GM18498 (cell line): ENCODE results near the gene TMEM59L.
"Not testable (repeated sequence)": the region's sequence is repeated elsewhere in the genome, so short reads cannot be mapped to it uniquely, and the experiment has no call there.

Source experiments
- ATAC-seq: cut with Tn5 transposase; IDR thresholded peaks from one replicate; pipeline ENCODE4 v1.9.1; 2021; ENCODE audit warnings: mild to moderate bottlenecking, moderate library complexity; ENCODE audit not compliant: unreplicated experiment

Gene TMEM59L

DNA sequence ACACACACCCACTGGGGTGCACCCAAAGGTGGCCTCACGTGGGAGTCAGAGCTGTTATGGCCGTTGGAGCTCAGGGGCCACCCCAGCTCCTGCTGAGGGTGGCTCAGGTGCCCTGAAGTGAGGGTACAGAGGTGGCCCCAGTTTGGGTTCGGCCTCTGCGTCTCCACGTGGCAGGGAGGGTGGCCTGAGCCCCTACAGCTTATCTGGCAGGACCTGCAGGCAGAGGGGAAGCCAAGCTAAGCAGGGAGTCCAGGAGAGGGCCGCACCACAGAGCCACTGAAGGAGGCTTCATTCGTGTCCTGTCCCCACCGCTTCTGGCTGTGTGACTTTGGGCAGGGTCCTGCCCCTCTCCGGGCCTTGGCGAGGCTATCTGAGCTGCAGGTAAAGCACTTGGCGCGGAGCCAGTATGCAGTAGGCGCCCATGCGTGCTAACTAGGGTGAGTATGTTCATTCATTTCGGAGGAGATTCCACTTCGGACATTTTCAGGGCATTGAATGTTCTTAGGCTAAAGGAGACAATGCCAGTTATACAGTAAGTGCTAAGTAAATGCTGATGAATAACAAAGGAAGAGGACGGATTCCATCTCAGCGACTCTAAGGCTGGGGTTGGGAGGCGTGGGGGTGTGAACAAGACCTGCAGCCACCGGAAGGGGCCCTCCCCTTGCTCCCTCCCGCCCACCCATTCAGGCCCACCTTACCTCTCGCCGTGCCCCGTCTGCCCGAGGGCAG, 19.1 kb upstream of the TMEM59L start:
- no peak for ATAC-seq

DNA sequence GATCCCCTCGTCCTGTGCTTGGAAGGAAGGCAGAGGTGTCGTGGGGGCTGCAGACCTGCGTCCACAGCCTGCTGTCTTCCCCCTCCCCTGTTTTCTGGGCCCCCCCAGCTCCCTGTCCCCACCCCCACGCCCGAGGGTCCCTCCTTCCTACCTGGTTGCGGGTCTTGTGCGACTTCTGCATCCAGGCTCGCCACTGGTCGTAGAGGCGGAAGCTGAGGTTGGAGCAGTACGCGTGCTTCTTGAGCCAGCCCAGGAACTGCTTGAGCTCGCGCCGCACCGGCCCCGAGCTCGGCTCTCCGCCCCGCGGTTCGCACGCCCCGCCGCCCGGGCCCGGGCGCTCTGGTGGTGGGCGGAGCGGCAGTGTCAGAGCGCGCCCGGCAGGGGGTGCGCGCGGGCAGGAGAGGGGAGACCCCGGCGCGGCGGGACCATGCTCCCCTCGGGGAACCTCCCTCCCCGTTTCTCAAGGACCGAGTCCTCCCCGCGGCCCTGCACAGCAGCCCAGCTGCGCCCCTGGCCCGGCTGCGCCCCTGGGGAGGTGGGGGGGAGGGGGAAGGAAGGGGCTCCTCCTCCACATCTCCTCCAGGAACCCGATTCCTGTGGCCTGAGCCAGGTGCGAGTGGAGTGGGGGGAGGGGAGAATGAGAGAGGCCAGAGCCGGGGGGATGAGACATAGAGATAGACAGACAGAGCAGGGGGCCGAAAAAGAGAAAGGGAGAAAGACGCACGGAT, 18.4 kb upstream of the TMEM59L start:
- ATAC-seq, result no peak

DNA sequence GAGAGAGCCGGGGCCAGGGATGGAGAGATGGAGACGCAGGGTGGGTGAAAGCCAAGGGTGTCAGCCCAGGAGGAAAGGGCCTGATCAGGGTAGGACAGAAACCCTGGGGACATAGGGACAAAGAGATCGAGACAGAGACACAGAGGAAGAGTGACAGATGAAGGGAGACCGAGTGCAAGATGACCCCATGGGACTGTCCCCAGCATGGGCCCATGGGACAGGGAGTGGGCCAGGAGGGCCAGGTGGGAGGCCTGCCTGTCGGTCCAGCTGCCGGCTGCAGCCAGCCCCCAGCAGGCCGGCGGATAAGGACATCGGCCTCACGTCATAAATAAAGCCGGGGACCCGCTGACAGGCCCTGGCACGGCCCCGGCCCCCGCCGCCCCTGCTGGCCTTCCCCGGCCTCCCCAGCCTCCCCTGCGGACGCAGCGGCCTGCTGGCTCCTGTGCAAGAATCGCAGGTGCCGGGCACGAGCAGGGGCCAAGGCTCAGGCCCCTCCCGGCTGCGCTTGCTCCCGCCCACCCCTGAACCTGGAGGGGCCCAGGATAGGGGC, 17.8 kb upstream of the TMEM59L start:
- no peak for ATAC-seq

GRCh38 chr19:18595475-18595874, 17.2 kb upstream of the TMEM59L start:
- no peak for ATAC-seq

- ATAC-seq, result no peak
Measured at GRCh38 chr19:18596752-18597157, 15.9 kb upstream of the TMEM59L start.

GRCh38 chr19:18597809-18598660, 14.6 kb upstream of the TMEM59L start:
- ATAC-seq, result no peak

DNA sequence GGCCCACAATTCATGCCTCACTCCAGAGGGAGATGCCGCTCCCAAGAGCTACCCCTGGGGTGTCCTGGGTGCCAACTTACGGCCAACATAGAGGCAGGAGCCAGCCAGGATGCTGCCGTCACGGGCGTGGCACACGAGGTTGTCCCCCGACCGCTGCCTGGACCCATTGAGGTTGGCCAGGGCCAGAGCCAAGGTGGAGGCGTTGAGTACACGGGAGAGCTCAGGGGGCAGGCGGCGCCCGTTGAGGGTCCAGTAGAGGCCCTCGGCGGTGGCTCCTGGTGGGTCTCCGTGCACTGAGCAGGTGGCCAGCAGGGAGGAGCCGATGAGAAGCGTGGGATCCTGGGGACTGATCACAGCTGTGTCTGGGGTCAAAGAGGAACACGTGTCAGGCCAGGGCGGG, 13.2 kb upstream of the TMEM59L start:
- ATAC-seq, result no peak

GRCh38 chr19:18600692-18601397, 11.8 kb upstream of the TMEM59L start:
- not testable (repeated sequence) for ATAC-seq

GRCh38 chr19:18601875-18602274, 10.8 kb upstream of the TMEM59L start:
- ATAC-seq, result no peak

DNA sequence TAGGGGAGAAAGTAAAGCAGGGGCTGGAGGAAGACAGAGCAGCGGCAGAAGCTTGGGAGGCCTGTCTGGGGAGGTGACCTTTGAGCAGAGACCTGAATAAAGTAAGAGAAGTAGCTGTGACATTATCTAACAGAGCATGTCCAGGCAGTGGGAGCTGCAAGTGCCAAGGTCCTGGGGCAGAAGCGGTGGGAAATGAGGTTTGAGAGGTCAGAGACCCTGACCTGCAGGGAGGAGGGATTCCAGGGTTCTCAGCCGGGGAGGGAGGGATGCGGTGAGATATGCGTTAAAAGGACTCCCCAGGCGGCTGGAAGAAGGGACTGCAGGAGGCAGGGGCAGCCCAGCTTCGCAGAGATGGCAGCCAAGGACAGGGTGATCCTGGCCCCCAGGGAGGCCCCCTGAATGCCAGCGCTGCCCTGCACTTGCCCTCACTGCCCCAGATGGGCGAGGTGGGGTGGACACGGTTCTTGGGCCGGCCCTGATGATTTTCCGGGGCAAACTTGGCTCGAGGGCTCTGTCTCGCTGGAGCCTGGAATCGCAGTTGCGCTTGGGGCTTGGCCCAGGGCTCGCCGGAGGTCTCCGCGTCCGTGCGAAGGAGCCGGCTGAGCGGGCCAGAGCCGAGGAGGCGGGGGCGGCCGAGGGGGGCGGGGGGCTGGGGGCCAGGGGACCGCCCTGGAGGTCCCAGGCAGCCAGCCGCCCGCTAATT, 9.3 kb upstream of the TMEM59L start:
- ATAC-seq, result no peak

DNA sequence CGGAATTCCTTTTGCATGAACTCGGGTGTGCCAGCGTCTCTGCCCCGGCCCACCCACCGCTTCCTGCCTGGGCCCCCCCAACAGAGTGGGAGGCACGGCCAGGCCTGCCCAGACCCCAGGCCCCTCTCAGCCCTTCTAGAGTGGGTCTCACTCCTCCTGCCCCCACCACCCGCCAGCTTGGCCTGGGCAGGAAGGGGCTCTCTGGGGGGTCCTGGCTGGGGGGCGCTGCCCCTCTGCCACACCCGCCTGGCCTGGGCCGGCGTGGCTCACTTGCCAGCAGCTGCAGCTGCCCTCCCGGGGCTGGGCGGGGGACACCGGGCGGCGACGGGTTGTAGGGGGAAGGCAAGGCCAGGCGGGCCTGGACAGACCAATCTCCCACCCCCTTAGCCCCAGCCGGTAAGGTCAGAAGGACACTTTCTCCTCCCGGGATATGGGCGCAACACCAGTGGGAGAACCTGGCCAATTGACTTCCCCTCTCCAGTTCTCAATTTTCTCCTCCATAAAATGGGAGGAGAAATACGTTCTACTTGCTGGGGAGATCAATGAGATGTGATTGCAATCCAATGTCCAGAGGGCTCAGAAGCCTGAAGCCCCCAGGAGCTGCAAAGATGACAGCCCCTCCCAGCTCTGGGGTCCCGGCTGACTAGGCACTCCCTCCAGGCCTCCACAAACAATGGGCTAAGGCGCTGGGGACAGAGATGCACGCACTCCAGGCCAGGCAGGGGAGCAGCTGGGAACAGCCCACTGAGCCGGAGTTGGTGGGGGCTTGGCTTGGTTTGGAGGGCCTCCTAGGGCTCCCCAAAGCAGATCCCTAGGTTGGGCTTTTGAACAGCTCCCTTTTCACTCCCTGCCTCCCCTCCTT, 8.5 kb upstream of the TMEM59L start:
- ATAC-seq, result no peak

DNA sequence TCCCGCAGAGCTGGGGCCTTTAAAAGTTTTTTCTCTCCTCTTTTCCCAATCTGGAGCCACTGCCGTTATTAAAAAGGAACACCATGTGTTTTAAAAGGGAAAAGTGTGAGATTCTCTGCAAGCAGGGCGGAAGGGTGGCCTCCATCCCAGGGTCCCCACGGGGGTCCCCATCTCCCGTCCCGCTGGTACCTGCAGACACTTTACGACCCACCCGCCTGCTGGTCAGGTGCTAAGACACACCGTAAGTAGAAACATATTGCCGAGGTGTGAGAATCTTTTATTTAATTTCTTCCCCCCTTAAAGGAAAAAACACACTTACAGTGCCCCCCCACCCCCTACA, 7.9 kb upstream of the TMEM59L start:
- ATAC-seq, result no peak

GRCh38 chr19:18605196-18605545, 7.5 kb upstream of the TMEM59L start:
- ATAC-seq, result no peak

DNA sequence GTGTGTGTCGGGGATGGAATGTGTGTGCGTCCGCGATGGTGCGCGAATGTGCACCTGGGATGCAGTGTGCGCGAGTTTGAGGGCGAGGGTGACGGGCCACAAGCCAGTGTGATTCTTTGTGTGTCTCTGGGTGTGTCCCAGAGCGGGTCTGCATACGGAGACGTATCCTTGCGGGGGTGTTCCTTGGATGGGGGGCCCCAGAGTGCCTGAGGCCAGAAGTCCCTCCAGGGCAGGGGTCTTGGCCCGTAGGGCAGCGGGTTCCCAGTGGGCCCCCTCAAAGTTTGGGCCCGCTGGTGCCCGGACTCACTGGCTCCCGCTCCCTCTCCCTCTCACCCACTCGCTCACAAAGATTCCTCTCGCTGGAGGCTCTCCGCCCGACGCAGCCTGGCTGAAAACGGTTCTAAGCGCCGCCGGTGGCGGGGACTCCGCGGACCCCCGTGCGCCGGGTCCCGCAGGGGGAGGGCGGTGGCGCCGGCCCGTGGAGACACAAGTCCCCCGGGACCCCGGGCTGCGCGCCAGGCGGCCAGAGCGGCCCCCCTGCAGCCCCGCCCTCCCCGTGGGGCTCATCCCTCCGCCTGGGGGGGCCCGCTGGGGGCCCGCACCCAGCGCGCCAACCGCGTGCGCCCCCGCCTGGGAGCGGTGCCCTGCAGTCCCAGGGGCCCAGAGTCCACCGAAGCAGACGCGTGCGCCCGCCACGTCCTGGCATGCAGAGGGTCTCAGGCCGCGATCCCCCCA, 7.0 kb upstream of the TMEM59L start:
- ATAC-seq, result no peak

GRCh38 chr19:18606281-18607225, 6.1 kb upstream of the TMEM59L start, which contains the start of gene CRLF1:
TSS of gene CRLF1 (minus strand) at chr19:18606799. CDS start at chr19:18606656, 143 bp downstream.
- no peak for ATAC-seq

- ATAC-seq, result no peak
Measured at GRCh38 chr19:18607226-18608101, 5.2 kb upstream of the TMEM59L start.
